ENCODE results near the gene ING5. TPM values are rescaled to one million over a fixed set of nuclear protein-coding genes. Genes with fewer than 3 reads are reported as not detected.
"Not testable (repeated sequence)": the region's sequence is repeated elsewhere in the genome, so short reads cannot be mapped to it uniquely, and the experiment has no call there.

The ING5 gene
- total and polyA plus RNA-seq, 10 donors: 18.2 to 51.1 (median 35.5) TPM

DNA sequence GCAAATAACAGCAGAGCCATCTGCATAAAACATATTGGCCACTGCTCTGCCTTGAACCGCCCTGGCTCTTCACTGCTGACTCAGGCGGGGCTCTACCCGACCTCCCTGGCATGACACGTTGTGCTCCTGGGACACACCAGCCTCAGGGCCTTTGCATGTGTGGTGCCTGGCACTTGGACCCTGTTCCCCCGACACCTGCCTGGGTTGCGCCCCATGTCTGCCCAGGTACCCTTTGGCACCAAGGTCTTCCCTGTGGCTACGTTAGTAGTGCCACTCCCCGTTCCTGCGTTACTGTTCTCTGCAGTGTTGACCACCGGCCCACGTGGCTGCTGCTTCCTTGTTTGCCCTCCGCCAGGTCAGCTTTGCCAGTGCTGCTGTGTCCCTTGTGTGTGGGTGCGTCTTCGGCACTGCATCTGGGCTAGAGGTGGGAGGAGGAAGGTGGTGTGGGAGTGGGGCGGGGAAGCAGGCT lies 44.0 kb upstream of the ING5 start:
- Histone ChIP-seq H3K36me3 (peaks cover 6 to 100% (median 78%) of the 10 kb centered on the region in 6 donors), H3K27me3 (replicated peaks in 1 of 7) (no peaks in the 10 kb centered on the region), H3K9me3 (no peaks in the 10 kb centered on the region), H3K4me3 (no peak overlapping the region), H3K4me1 (no peaks in the 10 kb centered on the region), H3K27ac (no peak overlapping the region)
- peak in 1 of 3 donors; percentile 37 for TF ChIP-seq POLR2AphosphoS5 (IDR thresholded peaks at IDR 0.05)
- TF ChIP-seq, protein P1, sequence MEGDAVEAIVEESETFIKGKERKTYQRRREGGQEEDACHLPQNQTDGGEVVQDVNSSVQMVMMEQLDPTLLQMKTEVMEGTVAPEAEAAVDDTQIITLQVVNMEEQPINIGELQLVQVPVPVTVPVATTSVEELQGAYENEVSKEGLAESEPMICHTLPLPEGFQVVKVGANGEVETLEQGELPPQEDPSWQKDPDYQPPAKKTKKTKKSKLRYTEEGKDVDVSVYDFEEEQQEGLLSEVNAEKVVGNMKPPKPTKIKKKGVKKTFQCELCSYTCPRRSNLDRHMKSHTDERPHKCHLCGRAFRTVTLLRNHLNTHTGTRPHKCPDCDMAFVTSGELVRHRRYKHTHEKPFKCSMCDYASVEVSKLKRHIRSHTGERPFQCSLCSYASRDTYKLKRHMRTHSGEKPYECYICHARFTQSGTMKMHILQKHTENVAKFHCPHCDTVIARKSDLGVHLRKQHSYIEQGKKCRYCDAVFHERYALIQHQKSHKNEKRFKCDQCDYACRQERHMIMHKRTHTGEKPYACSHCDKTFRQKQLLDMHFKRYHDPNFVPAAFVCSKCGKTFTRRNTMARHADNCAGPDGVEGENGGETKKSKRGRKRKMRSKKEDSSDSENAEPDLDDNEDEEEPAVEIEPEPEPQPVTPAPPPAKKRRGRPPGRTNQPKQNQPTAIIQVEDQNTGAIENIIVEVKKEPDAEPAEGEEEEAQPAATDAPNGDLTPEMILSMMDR (IDR thresholded peaks at IDR 0.05 in 8 of 11, conservative IDR thresholded peaks at IDR 0.05 in 3 of 11): no peak
- intact Hi-C loops (cut with DNase I; ENCODE audit: low total_unique reads): no loop called here
- WGBS, 5 donors: 92 to 95% (median 94%) methylated on average over 11 to 15 of the region's 15 CpGs
- no peak for DNase-seq

DNA sequence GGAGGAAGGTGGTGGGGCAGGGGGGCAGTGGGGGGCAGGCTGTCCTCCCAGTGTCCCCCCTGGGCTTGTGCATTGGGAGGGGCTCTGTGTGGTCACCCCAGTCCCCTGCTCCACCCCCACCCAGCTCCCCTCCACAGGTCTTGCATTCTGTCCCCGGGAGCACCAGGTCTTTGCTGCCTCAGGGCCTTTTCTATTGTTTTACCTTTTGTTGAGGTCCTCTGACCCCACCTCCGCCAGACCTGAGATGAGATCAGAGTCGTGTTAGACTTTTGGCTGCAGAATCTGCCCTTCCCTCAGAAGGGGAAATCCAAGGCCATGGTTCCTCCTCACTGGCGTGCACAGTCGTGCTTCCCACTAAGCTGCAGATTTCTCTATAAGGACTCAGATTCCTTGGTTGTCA lies 43.5 kb upstream of the ING5 start:
- no peaks in the 10 kb centered on the region for H3K9me3 ChIP-seq
- DNase-seq: no peak
- H3K4me1 ChIP-seq: no peaks in the 10 kb centered on the region
- intact Hi-C loops (cut with DNase I; ENCODE audit: low total_unique reads): no loop called here
- TF ChIP-seq, protein P1 (IDR thresholded peaks at IDR 0.05 in 8 of 11, conservative IDR thresholded peaks at IDR 0.05 in 3 of 11): no peak
- no peak for TF ChIP-seq POLR2AphosphoS5 (IDR thresholded peaks at IDR 0.05)
- no peak for TF ChIP-seq POLR2A (IDR thresholded peaks at IDR 0.05)
- H3K4me3 ChIP-seq: no peak overlapping the region
- H3K27me3 ChIP-seq (replicated peaks in 1 of 7): no peaks in the 10 kb centered on the region
- 79 to 95% (median 82%) methylated on average over 4 to 5 of the region's 5 CpGs for WGBS, 5 donors
- peaks cover 6 to 98% (median 74%) of the 10 kb centered on the region in 6 donors for H3K36me3 ChIP-seq
- no peak overlapping the region for H3K27ac ChIP-seq

DNA sequence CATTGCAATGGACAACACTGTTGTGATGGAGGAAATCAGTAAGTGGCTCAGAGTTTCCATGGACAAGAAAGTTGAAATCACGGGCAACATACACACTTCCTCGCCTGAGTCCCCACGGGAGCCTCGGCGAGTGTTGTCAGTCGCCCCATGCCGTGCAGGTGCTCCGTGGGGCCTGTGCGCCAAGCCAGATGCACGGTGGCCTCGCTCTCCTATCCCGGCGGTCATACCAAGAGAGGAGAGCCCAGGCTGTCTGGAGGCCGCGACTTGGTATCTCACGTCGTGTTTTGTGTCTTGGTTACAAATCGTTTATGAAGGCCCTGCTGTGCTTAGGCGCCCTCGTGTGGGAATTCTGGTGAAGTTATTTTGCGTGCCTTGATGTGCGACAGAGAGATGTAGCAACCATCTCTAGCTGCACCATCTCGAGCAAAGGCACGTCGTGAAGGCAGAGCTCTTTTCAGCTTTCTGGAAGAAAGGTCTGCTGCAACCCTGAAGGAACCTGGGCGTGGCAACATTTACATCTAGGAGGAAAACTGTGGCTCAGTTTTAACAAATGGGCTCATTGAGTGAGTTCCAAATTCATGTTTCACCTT lies 42.6 kb upstream of the ING5 start:
- intact Hi-C loops (cut with DNase I; ENCODE audit: low total_unique reads): no loop called here
- DNase-seq: no peak
- WGBS, 5 donors: 68 to 77% (median 72%) methylated on average over 14 to 26 of the region's 26 CpGs
- Histone ChIP-seq H3K9me3 (no peaks in the 10 kb centered on the region), H3K36me3 (peaks cover 6 to 95% (median 65%) of the 10 kb centered on the region in 6 donors), H3K4me1 (no peaks in the 10 kb centered on the region), H3K27ac (no peak overlapping the region), H3K4me3 (no peak overlapping the region), H3K27me3 (replicated peaks in 1 of 7) (no peaks in the 10 kb centered on the region)
- TF ChIP-seq, protein P1 (IDR thresholded peaks at IDR 0.05 in 8 of 11, conservative IDR thresholded peaks at IDR 0.05 in 3 of 11): peak in 7 of 11 experiments; percentile 17 to 51 (median 34)
- TF ChIP-seq POLR2A (IDR thresholded peaks at IDR 0.05): no peak
- peak in 2 of 3 donors; percentile 15 to 59 for TF ChIP-seq POLR2AphosphoS5 (IDR thresholded peaks at IDR 0.05)

DNA sequence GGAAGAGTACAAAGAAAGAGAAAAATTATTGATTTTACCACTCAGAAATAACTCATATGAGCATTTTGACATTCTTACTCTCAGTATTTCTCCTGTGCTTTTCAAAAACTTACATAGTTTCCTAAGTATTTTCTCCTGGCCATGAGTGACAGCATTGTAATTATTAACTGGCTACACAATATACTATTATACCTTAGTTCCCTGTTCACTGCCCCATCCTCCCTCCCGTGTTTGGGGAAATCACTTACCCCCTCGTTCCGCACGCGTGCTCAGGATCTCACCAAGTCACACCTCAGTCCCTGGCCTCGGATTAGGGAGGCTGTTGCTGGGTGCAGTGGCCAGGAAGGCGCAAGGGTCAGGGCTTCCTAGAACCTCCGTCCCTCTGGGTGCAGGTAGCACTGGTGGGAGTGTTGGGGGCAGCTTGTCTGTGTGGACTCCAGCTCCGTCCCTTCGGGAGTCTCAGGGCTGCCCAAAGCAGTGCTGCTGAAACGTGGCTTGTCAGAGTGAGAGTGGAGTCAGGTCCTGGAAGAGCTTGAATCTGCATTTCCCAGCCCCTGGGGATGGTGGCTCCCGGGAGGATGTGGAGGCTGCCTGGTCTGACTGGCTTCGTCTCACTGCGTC lies 41.1 kb upstream of the ING5 start:
- no peaks in the 10 kb centered on the region for H3K9me3 ChIP-seq
- DNase-seq: no peak
- 95 to 98% (median 95%) methylated on average over 14 of the region's 14 CpGs for WGBS, 5 donors
- no peaks in the 10 kb centered on the region for H3K4me1 ChIP-seq
- TF ChIP-seq, protein P1 (IDR thresholded peaks at IDR 0.05 in 8 of 11, conservative IDR thresholded peaks at IDR 0.05 in 3 of 11): no peak
- TF ChIP-seq POLR2AphosphoS5 (IDR thresholded peaks at IDR 0.05): peak in 1 of 3 donors; percentile 12
- H3K27ac ChIP-seq: no peak overlapping the region
- no peaks in the 10 kb centered on the region for H3K27me3 ChIP-seq (replicated peaks in 1 of 7)
- intact Hi-C loops (cut with DNase I; ENCODE audit: low total_unique reads): no loop called here
- H3K36me3 ChIP-seq: peaks cover 0 to 82% (median 50%) of the 10 kb centered on the region in 6 donors
- no peak overlapping the region for H3K4me3 ChIP-seq

DNA sequence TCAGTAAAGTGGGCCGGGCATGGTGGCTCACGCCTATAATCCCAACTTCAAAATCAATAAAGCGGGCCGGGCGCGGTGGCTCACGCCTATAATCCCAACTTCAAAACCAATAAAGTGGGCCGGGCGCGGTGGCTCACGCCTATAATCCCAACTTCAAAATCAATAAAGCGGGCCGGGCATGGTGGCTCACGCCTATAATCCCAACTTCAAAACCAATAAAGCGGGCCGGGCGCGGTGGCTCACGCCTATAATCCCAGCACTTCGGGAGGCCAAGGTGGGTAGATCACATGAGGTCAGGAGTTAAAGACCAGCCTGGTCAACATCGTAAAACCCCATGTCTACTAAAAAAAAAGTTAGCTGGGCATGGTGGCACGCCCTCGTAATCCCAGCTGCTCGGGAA lies 39.1 kb upstream of the ING5 start:
- 91 to 98% (median 94%) methylated on average over 24 of the region's 24 CpGs for WGBS, 5 donors
- peaks cover 0 to 82% (median 51%) of the 10 kb centered on the region in 6 donors for H3K36me3 ChIP-seq
- intact Hi-C loops (cut with DNase I; ENCODE audit: low total_unique reads); H3K4me1 ChIP-seq; H3K27ac ChIP-seq; H3K4me3 ChIP-seq; H3K9me3 ChIP-seq; H3K27me3 ChIP-seq (replicated peaks in 1 of 7); DNase-seq: not testable (repeated sequence)

Measured in spleen (tissue), 11 donors.